Kidney epithelial cell (primary cell): ENCODE results near the gene KCNAB1. TPM values are rescaled to one million over a fixed set of nuclear protein-coding genes. Genes with fewer than 3 reads are reported as not detected.

ENCODE experiments used
- DNase-seq: peaks from one replicate; pipeline ENCODE4 v3.0.0-alpha.2; 2010; ENCODE audit warnings: low read depth
- H3K27me3 ChIP-seq: 2 replicates; pipeline ENCODE4 v1.6.0; 2011; ENCODE audit warnings: low read length; ENCODE audit not compliant: control insufficient read depth, insufficient read depth
- H3K36me3 ChIP-seq: 2 replicates; pipeline ENCODE4 v1.5.1; 2011; ENCODE audit warnings: low read length; ENCODE audit not compliant: control insufficient read depth, insufficient read depth
- H3K4me3 ChIP-seq: 2 replicates; pipeline ENCODE4 v1.5.1; 2011; ENCODE audit warnings: low read depth, mild to moderate bottlenecking, control low read depth, low read length
- total RNA-seq: library from RNA; depleted of rRNA; stranded (reverse); fragments of >200 nt; gene quantifications from 2 replicates; pipeline ENCODE4 v1.2.3, GENCODE V29; 2015
- TF ChIP-seq, protein P1 (sequence below): IDR thresholded peaks from 2 replicates; pipeline ENCODE4 v1.5.1; 2011; ENCODE audit warnings: mild to moderate bottlenecking, moderate library complexity, low read length, control low read depth, inconsistent platforms; ENCODE audit not compliant: insufficient read depth, poor library complexity, severe bottlenecking

The KCNAB1 gene
- total RNA-seq, 1 donor from 2014 or later: not detected

GRCh38 chr3:156246961-156247725, 126.8 kb downstream of the KCNAB1 start:
- TF ChIP-seq, protein P1, sequence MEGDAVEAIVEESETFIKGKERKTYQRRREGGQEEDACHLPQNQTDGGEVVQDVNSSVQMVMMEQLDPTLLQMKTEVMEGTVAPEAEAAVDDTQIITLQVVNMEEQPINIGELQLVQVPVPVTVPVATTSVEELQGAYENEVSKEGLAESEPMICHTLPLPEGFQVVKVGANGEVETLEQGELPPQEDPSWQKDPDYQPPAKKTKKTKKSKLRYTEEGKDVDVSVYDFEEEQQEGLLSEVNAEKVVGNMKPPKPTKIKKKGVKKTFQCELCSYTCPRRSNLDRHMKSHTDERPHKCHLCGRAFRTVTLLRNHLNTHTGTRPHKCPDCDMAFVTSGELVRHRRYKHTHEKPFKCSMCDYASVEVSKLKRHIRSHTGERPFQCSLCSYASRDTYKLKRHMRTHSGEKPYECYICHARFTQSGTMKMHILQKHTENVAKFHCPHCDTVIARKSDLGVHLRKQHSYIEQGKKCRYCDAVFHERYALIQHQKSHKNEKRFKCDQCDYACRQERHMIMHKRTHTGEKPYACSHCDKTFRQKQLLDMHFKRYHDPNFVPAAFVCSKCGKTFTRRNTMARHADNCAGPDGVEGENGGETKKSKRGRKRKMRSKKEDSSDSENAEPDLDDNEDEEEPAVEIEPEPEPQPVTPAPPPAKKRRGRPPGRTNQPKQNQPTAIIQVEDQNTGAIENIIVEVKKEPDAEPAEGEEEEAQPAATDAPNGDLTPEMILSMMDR: no peak
- no peaks in the 10 kb centered on the region for H3K27me3 ChIP-seq
- H3K36me3 ChIP-seq: no peaks in the 10 kb centered on the region
- H3K4me3 ChIP-seq: no peak overlapping the region
- peak; percentile 50 for DNase-seq

- Histone ChIP-seq H3K36me3 (no peaks in the 10 kb centered on the region), H3K27me3 (no peaks in the 10 kb centered on the region), H3K4me3 (no peak overlapping the region)
- no peak for DNase-seq
- TF ChIP-seq, protein P1: no peak
Observed at GRCh38 chr3:156250550-156250949, 130.2 kb downstream of the KCNAB1 start.

GRCh38 chr3:156251424-156251823, 131.0 kb downstream of the KCNAB1 start:
- H3K27me3 ChIP-seq: no peaks in the 10 kb centered on the region
- DNase-seq: no peak
- TF ChIP-seq, protein P1: no peak
- no peak overlapping the region for H3K4me3 ChIP-seq
- H3K36me3 ChIP-seq: no peaks in the 10 kb centered on the region

DNA sequence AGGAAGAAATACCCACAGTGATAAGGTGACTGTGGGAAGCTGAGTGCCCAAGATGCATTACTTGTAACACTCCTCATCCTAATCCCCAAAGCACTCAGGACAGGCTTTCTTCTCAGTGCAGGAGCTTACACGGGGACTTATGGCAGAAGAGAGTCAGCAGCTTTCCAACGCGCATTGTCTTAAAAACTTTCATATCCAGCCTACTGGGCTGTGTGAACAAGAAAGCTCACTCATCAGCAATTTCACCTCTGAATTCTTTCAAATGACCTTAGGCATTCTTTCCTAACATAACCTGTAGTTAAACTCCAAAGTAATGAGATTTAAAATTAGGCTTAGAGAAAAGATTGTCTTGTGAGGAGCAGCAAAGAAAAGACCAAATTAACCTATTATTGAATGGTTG, 132.3 kb downstream of the KCNAB1 start:
- no peaks in the 10 kb centered on the region for H3K27me3 ChIP-seq
- TF ChIP-seq, protein P1: no peak
- H3K4me3 ChIP-seq: no peak overlapping the region
- no peak for DNase-seq
- no peaks in the 10 kb centered on the region for H3K36me3 ChIP-seq

GRCh38 chr3:156253150-156253549, 132.8 kb downstream of the KCNAB1 start:
- no peak overlapping the region for H3K4me3 ChIP-seq

More at GRCh38 chr3:156253150-156253549, 132.8 kb downstream of the KCNAB1 start:
- no peak for DNase-seq
- H3K36me3 ChIP-seq: no peaks in the 10 kb centered on the region
- TF ChIP-seq, protein P1: no peak
- no peaks in the 10 kb centered on the region for H3K27me3 ChIP-seq
